Activated CD4-positive, CD25-positive, alpha-beta regulatory T cell treated with anti-CD3 and anti-CD28 coated beads, Interleukin-2, amount 50 U/mL, for 16 hours (primary cell): ENCODE data around the gene KCNC1.

Source experiments
- DNase-seq: peaks from one replicate; pipeline ENCODE4 v3.0.0-alpha.2; 2020; ENCODE audit warnings: low read depth, low spot score

Gene KCNC1

DNA sequence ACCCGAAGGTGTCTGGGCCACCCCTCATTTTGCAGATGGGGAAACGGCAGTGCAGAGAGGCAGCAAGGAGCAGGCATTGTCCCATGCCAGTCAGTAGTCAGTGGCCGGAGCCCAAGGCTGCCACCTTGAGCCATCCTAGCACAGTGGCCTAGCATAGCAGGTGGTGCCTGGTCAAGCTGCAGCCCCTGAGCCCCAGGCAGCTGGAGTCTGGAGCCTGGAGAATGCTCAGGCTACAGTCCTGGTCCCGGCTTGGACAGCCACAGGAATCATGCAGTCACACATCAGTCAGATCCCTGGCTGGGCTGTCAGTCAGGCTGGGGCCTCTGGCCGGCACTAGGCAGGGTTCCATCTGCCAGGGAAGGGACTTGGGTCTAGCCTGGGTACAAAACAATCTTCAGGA, 18.6 kb downstream of the KCNC1 start:
- DNase-seq, result no peak

GRCh38 chr11:17753641-17754040, 19.1 kb downstream of the KCNC1 start:
- DNase-seq, result no peak

GRCh38 chr11:17755891-17756290, 21.3 kb downstream of the KCNC1 start:
- no peak for DNase-seq

DNA sequence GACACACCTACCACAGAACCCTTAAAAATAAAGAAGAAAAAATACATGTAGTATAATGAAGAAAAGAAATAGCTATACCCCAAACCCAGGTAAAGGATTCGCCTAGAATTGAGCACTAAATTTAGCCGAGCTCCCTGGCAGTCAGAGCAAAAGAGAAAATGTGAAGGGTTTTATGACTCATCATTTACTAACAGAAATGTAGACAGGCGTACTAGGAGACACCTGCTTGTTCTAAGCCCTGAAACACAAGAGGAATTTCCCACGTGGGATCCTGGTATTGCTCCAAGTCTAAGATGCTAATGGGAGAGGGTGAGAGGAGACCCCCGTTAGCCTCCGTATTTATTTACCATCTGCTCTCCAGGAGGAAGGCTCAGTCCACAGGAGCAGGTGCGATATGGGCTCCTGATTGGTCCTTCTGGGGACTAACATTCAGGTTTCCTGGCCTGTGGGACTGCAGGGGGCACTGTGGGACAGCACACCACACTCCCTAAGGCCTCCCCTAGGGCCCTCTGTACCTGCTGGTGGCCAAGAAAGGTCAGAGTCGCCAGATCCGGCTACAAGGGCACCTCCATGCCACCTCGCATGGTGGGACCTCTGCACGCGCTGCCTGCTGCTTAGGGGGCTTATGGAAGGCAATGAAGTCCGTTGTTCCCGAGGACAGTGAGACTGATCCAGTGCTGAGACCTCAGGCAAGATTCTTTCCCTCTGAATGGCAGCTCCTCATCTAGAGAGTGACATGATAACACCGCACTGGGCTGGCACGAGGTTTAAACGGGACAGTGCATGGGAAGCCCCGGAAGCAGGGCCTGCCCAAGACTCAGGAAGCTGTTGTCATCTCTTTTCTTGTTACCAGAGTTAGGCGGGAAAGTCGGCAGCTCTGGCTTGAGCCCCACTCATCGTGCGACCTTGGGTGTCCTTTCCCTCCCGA, 25.8 kb downstream of the KCNC1 start:
- DNase-seq, result no peak

GRCh38 chr11:17762309-17762974, 27.9 kb downstream of the KCNC1 start:
- no peak for DNase-seq

DNA sequence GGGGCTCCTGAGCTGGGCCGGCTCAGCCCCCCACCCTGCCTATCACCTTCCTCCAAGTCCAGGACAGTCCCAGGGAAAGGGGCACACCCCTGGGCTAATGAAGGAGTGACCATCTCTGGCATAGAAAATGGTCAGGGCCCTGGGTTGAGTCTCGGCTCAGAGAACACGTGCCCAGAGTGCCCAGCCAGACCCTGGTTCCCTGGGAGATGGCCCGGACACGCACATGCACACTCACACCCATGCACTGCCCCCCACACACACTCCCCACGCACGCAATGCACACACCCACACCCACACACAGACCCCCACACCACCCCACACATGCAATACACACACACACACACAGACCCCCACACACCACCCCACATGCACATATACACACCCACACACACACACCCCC, 28.7 kb downstream of the KCNC1 start:
- DNase-seq, result no peak

DNA sequence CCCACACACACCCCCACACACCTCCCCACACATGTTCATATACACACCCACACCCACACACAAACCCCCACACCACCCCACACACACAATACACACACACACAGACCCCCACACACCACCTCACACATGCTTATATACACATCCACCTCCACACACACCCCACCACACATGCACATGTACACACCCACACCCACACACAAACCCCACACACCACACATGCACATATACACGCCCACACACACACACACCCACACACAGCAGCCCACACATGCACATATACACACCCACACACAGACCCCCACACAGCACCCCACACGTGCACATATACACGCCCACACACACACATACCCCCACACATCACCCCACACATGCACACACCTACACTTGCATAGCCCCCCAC, 29.1 kb downstream of the KCNC1 start:
- DNase-seq, result no peak

- DNase-seq, result no peak
Measured at GRCh38 chr11:17764446-17765218, 30.1 kb downstream of the KCNC1 start.

- DNase-seq, result no peak
Measured at GRCh38 chr11:17765356-17766072, 30.9 kb downstream of the KCNC1 start.

DNA sequence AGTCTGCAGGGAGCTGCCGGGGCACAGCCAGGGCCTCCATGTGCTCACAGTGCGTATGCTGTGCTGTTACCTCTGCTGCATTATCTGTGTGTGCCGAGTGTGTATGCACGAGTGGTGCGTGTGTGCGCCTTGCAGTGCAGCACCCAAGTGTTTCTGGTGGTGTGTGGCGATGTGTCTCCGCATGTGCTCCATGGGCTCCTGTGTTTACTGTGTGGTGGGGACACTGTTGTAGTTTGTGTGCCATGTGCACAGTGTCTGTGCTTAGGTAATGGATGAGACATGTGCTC, 31.4 kb downstream of the KCNC1 start:
- no peak for DNase-seq

- no peak for DNase-seq
Measured at GRCh38 chr11:17766590-17766989, 32.0 kb downstream of the KCNC1 start.

- no peak for DNase-seq
Measured at GRCh38 chr11:17767301-17767885, 32.8 kb downstream of the KCNC1 start.

GRCh38 chr11:17767914-17768313, 33.3 kb downstream of the KCNC1 start:
- DNase-seq, result no peak

GRCh38 chr11:17768547-17768946, 34.0 kb downstream of the KCNC1 start:
- no peak for DNase-seq

- DNase-seq, result no peak
Measured at GRCh38 chr11:17769218-17769617, 34.6 kb downstream of the KCNC1 start.

DNA sequence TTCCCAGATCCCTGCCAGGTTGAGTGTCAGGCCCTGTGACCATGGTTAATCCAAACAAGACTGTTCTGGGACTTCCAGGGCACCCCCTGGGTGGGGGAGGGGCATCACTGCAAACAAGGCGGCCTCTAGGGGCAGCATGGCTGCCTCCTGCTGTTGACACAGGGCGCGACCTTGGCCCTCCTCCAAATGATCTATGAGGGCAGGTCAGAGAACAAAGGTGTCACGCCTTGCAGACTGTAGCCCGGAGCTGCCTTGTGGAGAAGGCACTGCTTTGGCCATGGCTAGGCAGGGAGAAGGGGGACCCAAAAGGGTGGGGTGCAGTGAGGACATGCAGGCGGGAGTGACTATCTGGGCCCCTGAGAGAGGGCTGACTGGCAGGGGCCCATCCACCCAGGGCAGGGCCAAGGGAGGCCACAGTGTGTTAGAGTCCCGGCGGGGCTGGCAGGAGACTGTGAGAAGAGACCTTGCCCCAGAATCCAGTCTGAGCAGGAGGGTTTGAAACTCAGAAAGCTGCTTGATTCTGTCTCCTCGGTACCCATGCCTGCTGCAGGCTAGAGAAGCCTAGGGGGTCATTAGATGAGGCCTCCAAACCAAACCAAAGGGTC, 35.6 kb downstream of the KCNC1 start:
- no peak for DNase-seq

DNA sequence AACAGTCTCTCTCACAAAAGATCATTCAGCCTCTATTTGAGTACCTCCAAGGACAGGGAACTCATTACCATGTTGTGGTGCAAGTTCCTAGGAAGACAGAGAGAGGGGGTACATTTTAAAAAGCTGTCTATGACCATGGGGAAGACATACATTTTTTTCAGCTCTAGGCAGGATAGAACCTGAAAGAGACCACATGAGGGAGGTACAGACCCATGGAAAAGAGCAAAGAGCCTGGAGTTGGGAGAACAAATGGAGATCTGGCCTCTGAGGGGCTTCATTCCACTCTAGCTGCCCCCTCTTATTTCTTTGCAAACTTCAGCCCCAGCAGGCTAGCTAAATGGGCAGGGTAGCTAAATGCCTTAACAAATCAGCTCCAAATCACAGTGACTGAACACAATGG, 36.3 kb downstream of the KCNC1 start:
- DNase-seq, result no peak

DNA sequence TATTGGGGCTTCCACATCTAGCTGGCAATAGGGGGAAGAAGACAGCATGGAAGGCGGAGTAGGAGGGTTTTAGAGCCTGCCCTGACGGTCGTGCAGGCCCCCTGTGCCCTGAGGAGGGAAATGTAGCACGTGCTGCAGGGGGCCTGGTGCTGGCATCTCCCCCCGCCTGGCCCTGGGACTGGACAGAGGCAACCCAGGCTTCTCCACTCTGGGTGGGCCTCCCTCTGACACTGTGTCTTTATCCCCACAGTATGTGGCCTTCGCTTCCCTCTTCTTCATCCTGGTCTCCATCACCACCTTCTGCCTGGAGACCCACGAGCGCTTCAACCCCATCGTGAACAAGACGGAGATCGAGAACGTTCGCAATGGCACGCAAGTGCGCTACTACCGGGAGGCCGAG, 36.8 kb downstream of the KCNC1 start:
- no peak for DNase-seq

DNA sequence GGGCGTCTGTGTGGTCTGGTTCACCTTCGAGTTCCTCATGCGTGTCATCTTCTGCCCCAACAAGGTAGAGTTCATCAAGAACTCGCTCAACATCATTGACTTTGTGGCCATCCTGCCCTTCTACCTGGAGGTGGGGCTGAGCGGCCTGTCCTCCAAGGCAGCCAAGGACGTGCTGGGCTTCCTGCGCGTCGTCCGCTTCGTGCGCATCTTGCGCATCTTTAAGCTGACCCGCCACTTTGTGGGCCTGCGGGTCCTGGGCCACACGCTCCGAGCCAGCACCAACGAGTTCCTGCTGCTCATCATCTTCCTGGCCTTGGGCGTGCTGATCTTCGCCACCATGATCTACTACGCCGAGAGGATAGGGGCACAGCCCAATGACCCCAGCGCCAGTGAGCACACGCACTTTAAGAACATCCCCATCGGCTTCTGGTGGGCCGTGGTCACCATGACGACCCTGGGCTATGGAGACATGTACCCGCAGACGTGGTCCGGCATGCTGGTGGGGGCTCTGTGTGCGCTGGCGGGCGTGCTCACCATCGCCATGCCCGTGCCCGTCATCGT, 37.3 kb downstream of the KCNC1 start:
- DNase-seq, result no peak

DNA sequence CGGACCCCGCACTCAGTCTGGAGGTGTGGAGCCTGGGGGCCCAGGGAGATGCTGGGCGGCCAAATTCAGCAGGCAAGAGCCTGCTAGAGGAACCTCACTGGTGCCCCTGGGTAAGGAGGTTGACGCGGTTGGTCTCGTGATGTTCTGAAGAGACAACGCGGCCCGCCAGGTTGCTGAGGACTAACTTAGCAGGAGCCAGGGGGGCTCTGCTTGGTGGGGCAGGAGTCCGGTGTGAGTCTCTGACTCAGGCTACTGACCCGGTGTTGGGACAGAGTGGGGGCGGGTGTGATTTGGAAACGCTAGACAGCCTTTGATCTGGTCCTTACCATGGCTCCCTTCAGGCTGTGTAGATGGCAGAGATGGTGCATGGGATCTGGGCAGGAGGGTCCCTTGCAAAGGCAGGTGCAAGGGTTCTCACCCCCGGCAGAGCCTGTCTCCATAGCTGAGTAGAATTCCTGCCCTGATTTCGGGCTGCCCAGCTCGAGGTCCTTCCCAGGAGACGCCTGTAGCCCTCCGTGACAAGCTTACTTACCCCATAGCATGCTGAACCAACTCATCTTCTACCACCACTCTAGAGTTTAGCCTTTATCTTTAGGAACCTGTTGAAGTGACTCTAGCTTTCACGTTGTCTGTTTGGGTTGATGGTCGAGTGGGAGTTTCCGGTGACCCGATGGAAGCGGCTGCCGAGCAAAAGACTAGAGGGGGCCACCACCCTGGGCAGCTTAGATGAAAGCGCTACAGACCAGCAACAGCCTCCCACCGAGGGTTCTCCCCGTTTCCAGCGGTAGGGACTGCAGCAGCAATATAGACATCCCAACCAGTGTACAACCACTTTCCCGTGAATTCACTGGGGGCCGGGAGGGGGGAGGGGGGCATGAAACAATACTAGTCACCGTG, 38.4 kb downstream of the KCNC1 start:
- no peak for DNase-seq
